GM08714 (cell line): ENCODE results near the gene MEGF9.

Source experiments
- H3K4me3 ChIP-seq: fragments of 200-500 bp; sonication (Bioruptor generic); 2 replicates; pipeline ENCODE4 v1.5.1; 2014; ENCODE audit warnings: mild to moderate bottlenecking, low read length, inconsistent platforms
- ZNF274 ChIP-seq: IDR thresholded peaks from 2 replicates; pipeline ENCODE4 v1.6.1; 2012; ENCODE audit warnings: mild to moderate bottlenecking, low read depth, low read length

MEGF9 gene

GRCh38 chr9:120717176-120717575, 2.9 kb upstream of the MEGF9 start:
- TF ChIP-seq ZNF274: no peak
- no peak overlapping the region for H3K4me3 ChIP-seq

GRCh38 chr9:120716483-120716882, 2.2 kb upstream of the MEGF9 start:
- TF ChIP-seq ZNF274: no peak
- no peak overlapping the region for H3K4me3 ChIP-seq

- TF ChIP-seq ZNF274: no peak
- H3K4me3 ChIP-seq: no peak overlapping the region
These were observed 1.2 kb upstream of the MEGF9 start for GRCh38 chr9:120715389-120715924.

GRCh38 chr9:120714846-120715388, 647 bp upstream of the MEGF9 start:
- peak overlapping the region; percentile 75; the same call in 1 of the 2 replicates for H3K4me3 ChIP-seq
- TF ChIP-seq ZNF274: no peak

- no peak for TF ChIP-seq ZNF274
These were observed 798 bp downstream of the MEGF9 start for GRCh38 chr9:120713257-120714087.

GRCh38 chr9:120712539-120713031, 1.7 kb downstream of the MEGF9 start:
- no peak overlapping the region; the same call in 1 of the 2 replicates for H3K4me3 ChIP-seq
- TF ChIP-seq ZNF274: no peak

More at GRCh38 chr9:120713257-120714087, 798 bp downstream of the MEGF9 start:
- H3K4me3 ChIP-seq: peak overlapping the region; percentile 74

GRCh38 chr9:120711841-120712538, 2.3 kb downstream of the MEGF9 start:
- no peak for TF ChIP-seq ZNF274
- H3K4me3 ChIP-seq: no peak overlapping the region; the same call in 1 of the 2 replicates

- TF ChIP-seq ZNF274: no peak
- no peak overlapping the region for H3K4me3 ChIP-seq
These were observed 2.9 kb downstream of the MEGF9 start for GRCh38 chr9:120711354-120711753.

GRCh38 chr9:120710110-120710981, 3.9 kb downstream of the MEGF9 start:
- no peak overlapping the region; the same call in 1 of the 2 replicates for H3K4me3 ChIP-seq
- TF ChIP-seq ZNF274: no peak

GRCh38 chr9:120708526-120709224, 5.6 kb downstream of the MEGF9 start:
- TF ChIP-seq ZNF274: no peak
- H3K4me3 ChIP-seq: no peak overlapping the region

GRCh38 chr9:120707170-120707569, 7.1 kb downstream of the MEGF9 start:
- TF ChIP-seq ZNF274: no peak
- no peak overlapping the region for H3K4me3 ChIP-seq

GRCh38 chr9:120705174-120705573, 9.1 kb downstream of the MEGF9 start:
- no peak for TF ChIP-seq ZNF274

GRCh38 chr9:120702075-120702474, 12.2 kb downstream of the MEGF9 start:
- TF ChIP-seq ZNF274: no peak
- no peak overlapping the region for H3K4me3 ChIP-seq

More at GRCh38 chr9:120705174-120705573, 9.1 kb downstream of the MEGF9 start:
- H3K4me3 ChIP-seq: no peak overlapping the region

- no peak overlapping the region for H3K4me3 ChIP-seq
- no peak for TF ChIP-seq ZNF274
These were observed 13.0 kb downstream of the MEGF9 start for GRCh38 chr9:120701248-120701647.
